GM19023 (cell line): ENCODE measurements around the gene GAGE12J.
"Not testable (repeated sequence)": the region's sequence is repeated elsewhere in the genome, so short reads cannot be mapped to it uniquely, and the experiment has no call there.

ENCODE experiments used
- ATAC-seq: cut with Tn5 transposase; IDR thresholded peaks from one replicate; pipeline ENCODE4 v1.9.1; 2021; ENCODE audit warnings: mild to moderate bottlenecking, moderate library complexity; ENCODE audit not compliant: unreplicated experiment

Gene GAGE12J

DNA sequence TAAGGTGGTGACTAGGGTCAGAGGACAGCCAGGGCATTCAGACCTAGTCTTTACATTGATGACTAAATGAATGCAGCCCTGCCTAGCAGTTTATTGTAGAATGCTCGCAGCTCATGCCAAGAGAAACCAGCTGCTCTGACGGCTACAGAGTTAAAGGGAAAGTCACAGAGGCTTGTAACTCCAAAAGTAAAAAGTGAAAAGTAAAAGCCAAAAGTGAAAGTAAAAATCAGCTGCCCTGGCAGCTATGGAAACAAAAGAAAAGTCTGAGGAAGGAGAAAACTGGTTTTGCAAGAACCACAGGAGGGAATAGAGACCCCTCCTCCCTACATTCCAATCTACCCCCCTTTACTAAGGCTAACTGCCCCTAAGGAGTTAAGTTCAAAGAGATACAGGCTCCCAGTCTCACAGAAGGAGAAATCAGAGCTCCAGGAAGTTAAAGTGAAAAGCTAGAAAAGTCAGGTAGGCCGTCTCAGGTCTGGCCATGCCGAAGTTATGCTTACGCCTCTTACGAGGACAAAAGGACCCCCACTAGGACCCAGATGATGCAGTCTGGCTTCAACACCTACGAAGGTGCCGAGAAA, 12.3 kb upstream of the GAGE12J start:
- ATAC-seq: no peak

DNA sequence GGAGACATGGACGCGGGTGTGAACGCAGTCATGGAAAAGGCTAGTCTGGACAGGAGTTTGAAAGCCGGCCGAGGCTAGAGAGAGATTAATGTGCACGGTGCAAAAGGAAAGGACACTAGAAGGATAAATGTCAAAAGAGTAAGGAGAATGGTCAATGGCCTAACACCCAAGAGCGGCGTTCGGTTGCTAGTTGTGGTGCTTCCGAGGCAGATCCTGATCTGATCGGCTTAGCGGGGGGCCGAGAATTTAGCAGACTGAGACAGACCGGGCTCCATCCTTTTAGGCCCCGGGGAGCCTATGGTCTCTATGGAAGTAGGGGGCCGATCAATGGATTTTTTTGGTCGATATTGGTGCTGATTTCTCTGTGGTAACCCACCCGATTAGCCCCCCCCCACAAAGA, 11.5 kb upstream of the GAGE12J start:
- no peak for ATAC-seq

DNA sequence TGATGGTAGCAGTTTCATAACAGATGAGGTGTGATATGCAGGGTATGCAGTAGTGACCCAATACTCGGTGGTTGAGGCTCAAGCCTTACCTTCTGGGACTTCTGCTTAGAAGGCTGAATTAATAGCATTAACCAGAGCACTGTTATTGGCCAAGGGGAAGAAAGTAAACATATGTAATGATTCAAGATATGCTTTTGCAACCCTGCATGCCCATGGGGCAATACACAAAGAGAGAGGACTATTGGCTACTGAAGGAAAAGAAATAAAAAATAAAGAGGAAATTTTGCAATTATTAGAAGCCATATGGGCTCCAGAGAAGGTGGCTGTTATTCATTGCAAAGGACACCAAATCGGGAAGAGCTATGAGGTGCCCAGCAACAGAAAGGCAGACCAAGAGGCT, 9.7 kb upstream of the GAGE12J start:
- no peak for ATAC-seq

DNA sequence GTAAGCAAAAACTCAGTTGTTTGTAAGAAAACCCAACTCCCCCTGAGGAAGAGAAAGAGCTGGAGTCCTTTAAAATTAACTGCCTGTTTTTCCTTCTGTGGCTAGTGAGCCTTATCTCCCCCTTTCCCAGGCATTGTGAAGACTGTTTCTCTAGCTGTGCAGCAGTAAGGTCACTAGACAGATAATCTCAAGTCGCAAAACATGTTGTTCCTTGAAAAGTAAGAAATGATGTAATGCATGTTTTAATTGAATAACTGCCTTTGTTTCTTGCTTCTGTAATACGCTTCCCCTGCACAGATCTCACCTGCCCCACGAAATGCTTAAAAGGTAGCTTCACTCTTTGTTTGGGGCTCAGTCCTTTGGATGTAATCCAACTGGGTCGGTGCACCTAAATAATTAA, 5.8 kb upstream of the GAGE12J start:
- no peak for ATAC-seq

DNA sequence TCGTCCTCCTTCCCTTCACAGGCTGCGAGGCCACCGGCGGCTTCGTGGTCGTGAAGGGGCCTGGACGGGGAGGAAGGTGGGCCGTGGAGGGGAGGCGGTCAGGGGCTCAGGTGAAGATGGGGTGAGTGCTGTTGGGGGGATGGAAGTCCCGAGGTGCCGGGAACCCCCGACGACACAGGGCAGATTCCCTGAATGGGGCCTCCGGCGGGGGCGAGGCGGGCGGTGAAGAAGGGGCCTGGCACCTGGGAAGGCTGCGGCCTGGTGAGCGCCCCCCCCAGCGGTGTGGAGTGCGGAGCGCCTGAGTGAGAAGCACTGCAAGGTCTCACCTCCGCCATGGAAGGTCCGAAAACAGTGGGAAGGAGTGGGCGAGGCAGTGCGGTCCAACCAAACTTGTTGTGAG, 429 bp downstream of the GAGE12J start:
- ATAC-seq: not testable (repeated sequence)

DNA sequence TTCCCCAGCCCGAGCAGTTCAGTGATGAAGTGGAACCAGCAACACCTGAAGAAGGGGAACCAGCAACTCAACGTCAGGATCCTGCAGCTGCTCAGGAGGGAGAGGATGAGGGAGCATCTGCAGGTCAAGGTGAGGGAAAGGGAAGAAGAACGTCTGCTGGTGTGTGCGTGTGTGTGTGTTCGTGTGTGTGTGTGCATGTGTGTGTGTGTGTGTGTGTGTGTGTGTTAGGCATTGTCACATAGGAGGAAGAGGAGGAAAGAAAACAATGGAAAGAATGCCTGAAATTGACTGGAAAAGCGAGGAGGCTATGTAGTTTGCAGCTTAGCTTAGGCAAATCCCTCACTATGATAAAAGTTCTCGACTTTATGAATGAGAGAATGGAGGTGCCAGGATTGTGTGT, 1.9 kb downstream of the GAGE12J start:
- ATAC-seq: not testable (repeated sequence)

DNA sequence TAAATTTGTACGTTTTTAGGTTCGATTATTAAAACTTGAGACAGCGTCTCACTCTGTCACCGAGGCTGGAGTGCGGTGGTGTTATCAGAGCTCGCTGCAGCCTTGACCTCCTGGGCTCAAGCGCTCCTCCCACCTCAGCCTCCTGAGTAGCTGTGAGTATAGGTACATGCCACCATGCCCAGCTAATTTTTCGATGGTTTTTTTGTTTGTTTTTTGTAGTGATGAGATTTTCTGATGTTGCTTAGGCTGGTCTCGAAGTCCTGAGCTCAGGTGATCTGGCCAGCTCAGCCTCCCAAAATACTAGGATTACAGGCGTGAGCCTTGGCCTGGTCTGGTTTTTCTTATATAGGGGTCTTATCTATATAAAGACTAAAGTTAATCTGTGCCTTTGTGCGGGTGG, 8.6 kb downstream of the GAGE12J start:
- ATAC-seq: not testable (repeated sequence)

DNA sequence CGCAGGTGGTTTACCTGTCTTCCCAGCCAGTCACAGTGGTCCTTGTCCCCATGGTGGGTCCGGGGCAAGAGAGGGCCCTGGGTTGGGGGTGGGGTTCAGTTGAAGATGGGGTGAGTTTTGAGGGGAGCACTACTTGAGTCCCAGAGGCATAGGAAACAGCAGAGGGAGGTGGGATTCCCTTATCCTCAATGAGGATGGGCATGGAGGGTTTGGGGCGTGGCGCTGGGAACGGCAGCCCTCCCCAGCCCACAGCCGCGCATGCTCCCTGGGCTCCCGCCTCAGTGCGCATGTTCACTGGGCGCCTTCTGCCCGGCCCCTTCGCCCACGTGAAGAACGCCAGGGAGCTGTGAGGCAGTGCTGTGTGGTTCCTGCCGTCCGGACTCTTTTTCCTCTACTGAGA, 9.4 kb downstream of the GAGE12J start, which contains the start of gene GAGE13:
GAGE13 (plus strand) TSS at position 301 of the 400 bp plus-strand sequence. CDS start 1,156 bp downstream, outside the sequence.
- not testable (repeated sequence) for ATAC-seq

DNA sequence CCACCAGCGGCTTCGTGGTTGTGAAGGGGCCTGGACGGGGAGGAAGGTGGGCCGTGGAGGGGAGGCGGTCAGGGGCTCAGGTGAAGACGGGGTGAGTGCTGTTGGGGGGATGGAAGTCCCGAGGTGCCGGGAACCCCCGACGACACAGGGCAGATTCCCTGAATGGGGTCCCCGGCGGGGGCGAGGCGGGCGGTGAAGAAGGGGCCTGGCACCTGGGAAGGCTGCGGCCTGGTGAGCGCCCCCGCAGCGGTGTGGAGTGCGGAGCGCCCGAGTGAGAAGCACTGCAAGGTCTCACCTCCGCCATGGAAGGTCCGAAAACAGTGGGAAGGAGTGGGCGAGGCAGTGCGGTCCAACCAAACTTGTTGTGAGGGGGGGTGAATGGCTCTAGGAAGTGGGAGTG, 10.0 kb downstream of the GAGE12J start:
- not testable (repeated sequence) for ATAC-seq

DNA sequence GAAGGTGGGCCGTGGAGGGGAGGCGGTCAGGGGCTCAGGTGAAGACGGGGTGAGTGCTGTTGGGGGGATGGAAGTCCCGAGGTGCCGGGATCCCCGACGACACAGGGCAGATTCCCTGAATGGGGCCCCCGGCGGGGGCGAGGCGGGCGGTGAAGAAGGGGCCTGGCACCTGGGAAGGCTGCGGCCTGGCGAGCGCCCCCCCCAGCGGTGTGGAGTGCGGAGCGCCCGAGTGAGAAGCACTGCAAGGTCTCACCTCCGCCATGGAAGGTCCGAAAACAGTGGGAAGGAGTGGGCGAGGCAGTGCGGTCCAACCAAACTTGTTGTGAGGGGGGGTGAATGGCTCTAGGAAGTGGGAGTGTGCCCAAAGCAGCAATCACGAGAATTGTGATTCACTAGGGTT, 19.6 kb downstream of the GAGE12J start:
- not testable (repeated sequence) for ATAC-seq

DNA sequence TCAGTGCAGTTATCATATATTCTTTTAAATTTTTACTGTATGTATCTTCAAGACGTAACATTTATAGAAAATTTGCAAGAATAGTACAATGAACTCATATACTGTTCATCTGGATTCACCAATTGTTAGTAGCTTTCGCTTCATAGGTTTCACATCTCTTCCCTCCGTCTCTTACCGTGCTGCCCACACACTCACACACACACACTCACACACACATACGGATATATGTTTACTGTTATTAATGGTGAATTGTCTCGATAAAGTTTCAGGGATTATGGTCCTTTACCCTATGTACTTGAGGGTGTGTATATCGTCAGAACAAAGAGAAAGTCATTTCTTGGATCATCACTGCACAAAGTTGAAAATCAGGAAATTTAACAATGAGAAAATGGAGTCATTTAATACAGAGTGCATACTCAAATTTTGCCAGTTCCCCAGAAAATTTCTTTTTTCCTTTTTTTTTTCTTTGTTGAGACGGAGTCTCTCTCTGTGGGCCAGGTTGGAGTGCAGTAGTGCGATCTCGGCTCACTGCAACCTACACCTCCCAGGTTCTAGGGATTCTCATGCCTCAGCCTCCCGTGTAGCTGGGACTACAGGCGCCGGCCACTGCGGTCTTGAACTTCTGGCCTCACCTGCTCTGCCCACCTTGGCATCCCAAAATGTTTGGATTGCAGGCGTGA, 22.8 kb downstream of the GAGE12J start:
- not testable (repeated sequence) for ATAC-seq

DNA sequence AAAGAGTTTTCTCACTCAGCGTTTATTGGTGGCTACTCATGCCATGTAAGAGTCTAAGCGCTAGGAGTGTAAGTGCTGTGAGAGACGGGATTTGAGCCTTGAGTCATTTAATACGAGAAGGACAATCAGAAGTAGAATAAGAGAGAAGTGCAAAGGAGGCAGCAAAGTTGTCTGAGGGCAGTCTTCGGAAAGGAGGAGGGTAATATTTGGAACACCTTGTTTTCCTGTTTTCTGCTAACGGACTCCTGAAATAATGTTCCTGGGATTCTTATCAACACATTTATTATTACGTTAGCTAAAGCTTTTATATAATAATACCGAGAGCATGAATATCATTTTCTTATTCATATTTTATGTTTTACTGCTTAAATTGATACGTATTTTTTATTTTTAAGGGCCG, 23.6 kb downstream of the GAGE12J start:
- not testable (repeated sequence) for ATAC-seq

DNA sequence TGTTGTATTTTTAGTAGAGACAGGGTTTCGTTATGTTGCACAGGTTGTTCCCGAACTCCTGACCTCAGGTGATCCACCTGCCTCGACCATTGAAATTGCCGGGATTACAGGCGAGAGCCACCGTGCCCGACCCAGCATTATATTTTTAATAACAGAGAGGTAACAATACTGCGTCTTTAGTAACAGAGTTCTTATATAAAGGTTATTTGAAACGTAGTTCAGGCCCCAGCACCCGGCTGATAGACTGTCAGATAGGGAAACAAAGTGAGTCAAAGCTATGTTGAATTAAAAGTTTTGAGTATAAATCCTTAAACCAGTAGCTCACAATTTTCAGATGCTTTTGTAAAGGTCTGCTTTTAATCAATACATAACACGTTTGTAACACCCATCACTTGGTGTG, 24.3 kb downstream of the GAGE12J start:
- ATAC-seq: not testable (repeated sequence)
